ENCODE results near the gene ZBTB32.

GRCh38 chr19:35655600-35655999 lies 48.8 kb upstream of the ZBTB32 start:
- TF ChIP-seq POLR2A (IDR thresholded peaks at IDR 0.05; ENCODE audit: low read length) (no peak), GATA1 (IDR thresholded peaks at IDR 0.05; ENCODE audit: low read depth, low read length) (no peak)
